Cardiac muscle cell (in vitro differentiated cells and primary cell): Measurements from ENCODE around the gene PARM1. TPM values are rescaled to one million over a fixed set of nuclear protein-coding genes. Genes with fewer than 3 reads are reported as not detected.

Source experiments
- DNase-seq, 2 donors: peaks; one replicate each; pipeline versions ENCODE4 v3.0.0 to v3.0.0-alpha.2; 2010 to 2017; ENCODE audit warnings: low read depth in 1 of 2, low spot score in 1 of 2
- H3K27ac ChIP-seq: fragments of 200-600 bp; sonication (generic); 2 replicates; pipeline ENCODE4 v1.5.1; 2016
- H3K27me3 ChIP-seq: fragments of 200-600 bp; sonication (generic); 2 replicates; pipeline ENCODE4 v1.6.0; 2016; ENCODE audit warnings: control low read depth
- H3K36me3 ChIP-seq: fragments of 200-600 bp; sonication (generic); 2 replicates; pipeline ENCODE4 v1.5.1; 2016; ENCODE audit warnings: control low read depth
- H3K4me1 ChIP-seq: fragments of 200-600 bp; sonication (generic); 2 replicates; pipeline ENCODE4 v1.8.1; 2017; ENCODE audit warnings: low read depth, mild to moderate bottlenecking, mixed run types
- H3K4me3 ChIP-seq: fragments of 200-600 bp; sonication (generic); 2 replicates; pipeline ENCODE4 v1.5.1; 2016; ENCODE audit warnings: mild to moderate bottlenecking
- H3K9me3 ChIP-seq: fragments of 200-600 bp; sonication (generic); 2 replicates; pipeline ENCODE4 v1.5.1; 2017; ENCODE audit warnings: low read depth, mild to moderate bottlenecking, control low read depth
- polyA plus RNA-seq: library from polyadenylated mRNA; unstranded; fragments of >200 nt; fragmentation: Nextera tagmentation; extraction: Ambion mirVana; gene quantifications from 2 replicates; pipeline ENCODE4 v1.2.1, GENCODE V29; 2016
- total RNA-seq: library from RNA; depleted of rRNA; stranded (reverse); fragments of >200 nt; gene quantifications from 2 replicates; pipeline ENCODE4 v1.2.3, GENCODE V29; 2016
- TF ChIP-seq, protein P1 (sequence below): IDR thresholded peaks from 2 replicates; pipeline ENCODE4 v1.5.1; 2012; ENCODE audit warnings: low read depth, mild to moderate bottlenecking, low read length

The PARM1 gene
- total and polyA plus RNA-seq, 2 experiments from 2014 or later = 8.0 to 10.9 TPM

DNA sequence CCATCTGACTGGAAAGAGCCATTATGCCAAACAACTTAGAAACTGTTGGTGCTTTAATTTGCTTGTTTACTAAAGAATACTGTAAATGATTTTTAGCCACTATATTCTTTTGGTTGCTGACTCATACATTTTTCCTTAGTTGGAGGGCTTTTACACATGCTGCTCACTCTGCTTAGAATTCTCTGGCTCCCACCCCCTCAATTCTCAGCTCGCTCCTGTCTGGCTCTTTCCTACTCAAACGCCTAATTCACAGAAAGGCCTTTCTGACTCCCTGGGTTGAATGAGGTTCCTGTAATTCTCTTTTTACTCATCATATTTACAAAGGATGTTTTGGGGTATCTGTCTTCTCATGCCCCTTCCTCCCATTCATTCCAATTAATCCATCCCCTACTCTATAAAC, 26.1 kb upstream of the PARM1 start:
- H3K27ac ChIP-seq = no peak overlapping the region
- no peak for DNase-seq
- H3K9me3 ChIP-seq = no peaks in the 10 kb centered on the region
- no peaks in the 10 kb centered on the region for H3K36me3 ChIP-seq
- no peaks in the 10 kb centered on the region for H3K27me3 ChIP-seq
- no peak overlapping the region for H3K4me3 ChIP-seq
- TF ChIP-seq, protein P1, sequence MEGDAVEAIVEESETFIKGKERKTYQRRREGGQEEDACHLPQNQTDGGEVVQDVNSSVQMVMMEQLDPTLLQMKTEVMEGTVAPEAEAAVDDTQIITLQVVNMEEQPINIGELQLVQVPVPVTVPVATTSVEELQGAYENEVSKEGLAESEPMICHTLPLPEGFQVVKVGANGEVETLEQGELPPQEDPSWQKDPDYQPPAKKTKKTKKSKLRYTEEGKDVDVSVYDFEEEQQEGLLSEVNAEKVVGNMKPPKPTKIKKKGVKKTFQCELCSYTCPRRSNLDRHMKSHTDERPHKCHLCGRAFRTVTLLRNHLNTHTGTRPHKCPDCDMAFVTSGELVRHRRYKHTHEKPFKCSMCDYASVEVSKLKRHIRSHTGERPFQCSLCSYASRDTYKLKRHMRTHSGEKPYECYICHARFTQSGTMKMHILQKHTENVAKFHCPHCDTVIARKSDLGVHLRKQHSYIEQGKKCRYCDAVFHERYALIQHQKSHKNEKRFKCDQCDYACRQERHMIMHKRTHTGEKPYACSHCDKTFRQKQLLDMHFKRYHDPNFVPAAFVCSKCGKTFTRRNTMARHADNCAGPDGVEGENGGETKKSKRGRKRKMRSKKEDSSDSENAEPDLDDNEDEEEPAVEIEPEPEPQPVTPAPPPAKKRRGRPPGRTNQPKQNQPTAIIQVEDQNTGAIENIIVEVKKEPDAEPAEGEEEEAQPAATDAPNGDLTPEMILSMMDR = no peak
- H3K4me1 ChIP-seq = no peaks in the 10 kb centered on the region

DNA sequence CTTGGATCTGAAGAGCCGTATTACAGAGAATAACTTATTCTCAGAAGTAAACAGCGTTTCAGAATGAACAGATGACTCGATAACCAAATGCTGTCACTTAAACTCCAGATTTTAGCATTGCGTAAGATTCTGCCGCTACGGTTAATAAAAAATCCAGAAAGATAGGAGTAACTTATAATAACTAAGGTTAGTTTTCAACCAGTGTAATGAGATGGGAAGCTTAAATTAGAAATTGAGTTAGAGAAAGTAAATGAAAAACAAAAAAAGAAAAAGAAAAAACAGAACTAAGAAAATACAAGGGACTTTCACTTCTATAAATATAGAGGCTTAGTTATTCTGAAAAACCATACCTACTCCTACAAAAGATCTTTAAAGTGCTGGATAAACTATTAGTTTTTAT, 13.1 kb upstream of the PARM1 start:
- H3K4me1 ChIP-seq = no peaks in the 10 kb centered on the region
- no peaks in the 10 kb centered on the region for H3K27me3 ChIP-seq
- no peak overlapping the region for H3K4me3 ChIP-seq
- no peaks in the 10 kb centered on the region for H3K36me3 ChIP-seq
- no peaks in the 10 kb centered on the region for H3K9me3 ChIP-seq
- TF ChIP-seq, protein P1 = no peak
- no peak for DNase-seq
- no peak overlapping the region for H3K27ac ChIP-seq

DNA sequence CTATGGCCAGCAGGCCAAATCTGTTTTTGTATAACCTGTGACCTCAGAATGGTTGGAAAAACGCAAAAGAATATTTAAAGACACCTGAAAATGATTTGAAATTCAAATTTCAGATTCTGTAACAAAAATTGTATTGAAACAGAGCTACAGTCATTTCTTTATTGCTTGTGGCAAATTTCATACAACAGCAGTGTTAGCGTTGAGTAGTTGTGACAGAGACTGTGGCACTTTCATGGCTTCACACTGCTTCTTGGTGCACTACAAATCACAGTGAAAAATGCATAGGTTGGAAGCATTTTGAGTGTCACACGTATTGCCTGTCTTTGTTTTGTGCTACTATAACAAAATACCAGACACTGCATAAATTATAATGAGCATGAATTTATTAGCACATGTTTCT, 12.2 kb upstream of the PARM1 start:
- Histone ChIP-seq H3K4me1 (no peaks in the 10 kb centered on the region), H3K9me3 (no peaks in the 10 kb centered on the region), H3K27me3 (no peaks in the 10 kb centered on the region), H3K36me3 (no peaks in the 10 kb centered on the region), H3K4me3 (no peak overlapping the region), H3K27ac (no peak overlapping the region)
- TF ChIP-seq, protein P1 = no peak
- DNase-seq = no peak

DNA sequence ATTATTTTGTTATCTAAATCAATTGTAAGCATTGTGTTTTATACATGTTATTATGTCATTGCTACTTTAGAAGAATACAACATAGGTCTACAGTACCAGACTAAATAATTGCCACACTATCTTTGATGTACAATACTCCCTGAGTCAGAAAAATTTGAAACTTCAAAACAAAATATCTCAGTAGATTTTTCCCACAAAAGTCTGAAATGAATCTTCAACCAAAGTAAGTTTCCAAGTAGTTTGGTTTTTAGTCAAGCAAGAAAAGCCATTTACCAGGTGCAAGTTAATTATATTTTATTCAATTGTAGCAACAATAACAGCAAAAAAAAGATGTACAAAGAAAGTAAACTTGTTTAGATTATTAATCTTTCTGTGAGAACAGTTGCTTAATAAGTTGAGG, 11.4 kb upstream of the PARM1 start:
- H3K36me3 ChIP-seq = no peaks in the 10 kb centered on the region
- H3K27me3 ChIP-seq = no peaks in the 10 kb centered on the region
- no peak for DNase-seq
- no peak overlapping the region for H3K4me3 ChIP-seq
- H3K4me1 ChIP-seq = no peaks in the 10 kb centered on the region
- H3K27ac ChIP-seq = no peak overlapping the region
- TF ChIP-seq, protein P1 = no peak
- no peaks in the 10 kb centered on the region for H3K9me3 ChIP-seq

DNA sequence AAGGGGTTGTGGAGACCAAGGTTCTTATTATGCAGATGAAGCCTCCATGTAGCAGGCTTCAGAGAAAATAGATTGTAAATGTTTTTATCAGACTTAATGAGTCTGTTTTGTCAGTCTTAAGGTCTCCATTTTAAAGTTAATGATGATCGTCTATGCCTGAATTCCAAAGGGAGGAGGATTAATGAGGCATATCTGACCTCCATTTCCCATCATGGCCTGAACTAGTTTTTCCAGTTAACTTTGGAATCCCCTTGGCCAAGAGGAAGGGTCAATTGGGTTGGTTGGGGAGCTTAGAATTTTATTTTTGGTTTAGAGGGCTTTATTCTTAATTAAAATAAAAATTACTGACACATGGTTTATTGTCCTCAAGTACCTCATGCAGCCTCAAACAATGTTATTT, 6.9 kb upstream of the PARM1 start:
- H3K36me3 ChIP-seq = no peaks in the 10 kb centered on the region
- no peak overlapping the region for H3K4me3 ChIP-seq
- H3K4me1 ChIP-seq = no peaks in the 10 kb centered on the region
- H3K27ac ChIP-seq = no peak overlapping the region
- DNase-seq = no peak
- TF ChIP-seq, protein P1 = no peak
- H3K9me3 ChIP-seq = no peaks in the 10 kb centered on the region
- H3K27me3 ChIP-seq = no peaks in the 10 kb centered on the region

DNA sequence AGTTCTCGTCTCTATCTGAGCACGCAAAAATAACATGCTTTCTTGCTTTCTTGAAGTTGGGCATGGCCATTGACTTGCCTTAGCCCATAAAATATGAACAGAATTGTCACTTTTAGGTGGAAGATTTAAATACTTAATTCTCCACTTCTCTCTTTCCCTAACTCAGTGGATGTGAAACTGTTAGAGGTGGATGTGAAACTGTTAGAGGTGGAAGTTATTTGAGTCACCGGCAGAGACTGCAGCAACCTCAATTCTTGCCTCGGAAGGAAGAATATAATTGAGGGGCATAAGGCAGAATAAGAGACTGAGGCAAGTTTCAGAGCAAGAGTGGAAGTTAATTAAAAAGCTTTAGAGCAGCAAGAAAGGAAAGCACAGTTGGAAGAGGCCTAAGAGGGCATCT, 2.8 kb upstream of the PARM1 start:
- DNase-seq = no peak

More for the DNA sequence above, 2.8 kb upstream of the PARM1 start:
- H3K27ac ChIP-seq = no peak overlapping the region
- no peaks in the 10 kb centered on the region for H3K9me3 ChIP-seq
- H3K4me1 ChIP-seq = peaks cover 3% of the 10 kb centered on the region
- no peak overlapping the region for H3K4me3 ChIP-seq
- TF ChIP-seq, protein P1 = no peak
- peaks cover 20% of the 10 kb centered on the region for H3K27me3 ChIP-seq
- H3K36me3 ChIP-seq = no peaks in the 10 kb centered on the region
